ENCODE data around the gene PROX2.

The PROX2 gene

DNA sequence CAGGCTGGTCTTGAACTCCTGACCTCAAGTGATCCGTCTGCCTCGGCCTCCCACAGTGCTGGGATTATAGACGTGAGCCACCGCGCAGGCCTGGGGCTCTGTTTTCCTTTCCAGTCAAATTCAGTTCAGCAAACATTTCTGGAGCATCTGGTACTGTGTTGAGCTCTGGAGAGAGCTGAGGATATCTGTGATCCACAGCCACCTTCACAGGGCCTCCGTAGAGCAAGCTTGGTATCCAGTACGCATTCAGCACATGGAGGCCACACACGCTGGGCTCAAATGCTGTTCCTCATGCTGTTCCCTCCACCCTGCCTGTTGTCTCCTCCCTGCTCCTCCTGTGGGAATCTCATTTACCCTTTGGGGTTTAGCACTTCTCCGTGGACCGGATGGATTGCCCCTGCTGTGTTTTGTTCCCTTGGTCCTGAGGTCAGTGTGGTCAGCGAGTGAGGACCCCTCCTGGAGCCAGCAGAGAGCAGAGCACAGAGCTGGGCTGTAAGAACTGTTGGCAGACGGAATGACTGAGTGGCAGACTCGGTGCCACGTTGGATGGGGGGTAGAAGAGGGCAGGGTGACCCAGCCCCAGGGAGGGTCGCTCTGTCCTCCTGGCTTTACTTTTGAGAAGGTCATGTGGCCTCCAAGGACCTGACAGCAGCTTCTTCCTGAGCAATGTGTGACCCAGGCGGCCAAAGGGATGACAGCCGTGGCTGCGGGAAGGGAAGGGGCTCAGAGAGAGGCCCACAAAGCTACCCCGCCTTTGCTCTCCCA is 46.2 kb upstream of the PROX2 start:
- no peak for DNase-seq (ENCODE audit: low read depth in 1 of 2, low spot score in 1 of 2)
- H3K4me3 ChIP-seq (replicated peaks; ENCODE audit: insufficient read depth, low read length) = peak overlapping the region; percentile 68
- TF ChIP-seq POLR2AphosphoS5 (IDR thresholded peaks at IDR 0.05; ENCODE audit: low read depth) = no peak
- no peak for TF ChIP-seq SPI1 (IDR thresholded peaks at IDR 0.05; ENCODE audit: borderline replicate concordance, low read depth)
- TF ChIP-seq, protein P1, sequence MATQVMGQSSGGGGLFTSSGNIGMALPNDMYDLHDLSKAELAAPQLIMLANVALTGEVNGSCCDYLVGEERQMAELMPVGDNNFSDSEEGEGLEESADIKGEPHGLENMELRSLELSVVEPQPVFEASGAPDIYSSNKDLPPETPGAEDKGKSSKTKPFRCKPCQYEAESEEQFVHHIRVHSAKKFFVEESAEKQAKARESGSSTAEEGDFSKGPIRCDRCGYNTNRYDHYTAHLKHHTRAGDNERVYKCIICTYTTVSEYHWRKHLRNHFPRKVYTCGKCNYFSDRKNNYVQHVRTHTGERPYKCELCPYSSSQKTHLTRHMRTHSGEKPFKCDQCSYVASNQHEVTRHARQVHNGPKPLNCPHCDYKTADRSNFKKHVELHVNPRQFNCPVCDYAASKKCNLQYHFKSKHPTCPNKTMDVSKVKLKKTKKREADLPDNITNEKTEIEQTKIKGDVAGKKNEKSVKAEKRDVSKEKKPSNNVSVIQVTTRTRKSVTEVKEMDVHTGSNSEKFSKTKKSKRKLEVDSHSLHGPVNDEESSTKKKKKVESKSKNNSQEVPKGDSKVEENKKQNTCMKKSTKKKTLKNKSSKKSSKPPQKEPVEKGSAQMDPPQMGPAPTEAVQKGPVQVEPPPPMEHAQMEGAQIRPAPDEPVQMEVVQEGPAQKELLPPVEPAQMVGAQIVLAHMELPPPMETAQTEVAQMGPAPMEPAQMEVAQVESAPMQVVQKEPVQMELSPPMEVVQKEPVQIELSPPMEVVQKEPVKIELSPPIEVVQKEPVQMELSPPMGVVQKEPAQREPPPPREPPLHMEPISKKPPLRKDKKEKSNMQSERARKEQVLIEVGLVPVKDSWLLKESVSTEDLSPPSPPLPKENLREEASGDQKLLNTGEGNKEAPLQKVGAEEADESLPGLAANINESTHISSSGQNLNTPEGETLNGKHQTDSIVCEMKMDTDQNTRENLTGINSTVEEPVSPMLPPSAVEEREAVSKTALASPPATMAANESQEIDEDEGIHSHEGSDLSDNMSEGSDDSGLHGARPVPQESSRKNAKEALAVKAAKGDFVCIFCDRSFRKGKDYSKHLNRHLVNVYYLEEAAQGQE (IDR thresholded peaks at IDR 0.05; ENCODE audit: insufficient replicate concordance, low read depth) = no peak
- TF ChIP-seq, protein P2, sequence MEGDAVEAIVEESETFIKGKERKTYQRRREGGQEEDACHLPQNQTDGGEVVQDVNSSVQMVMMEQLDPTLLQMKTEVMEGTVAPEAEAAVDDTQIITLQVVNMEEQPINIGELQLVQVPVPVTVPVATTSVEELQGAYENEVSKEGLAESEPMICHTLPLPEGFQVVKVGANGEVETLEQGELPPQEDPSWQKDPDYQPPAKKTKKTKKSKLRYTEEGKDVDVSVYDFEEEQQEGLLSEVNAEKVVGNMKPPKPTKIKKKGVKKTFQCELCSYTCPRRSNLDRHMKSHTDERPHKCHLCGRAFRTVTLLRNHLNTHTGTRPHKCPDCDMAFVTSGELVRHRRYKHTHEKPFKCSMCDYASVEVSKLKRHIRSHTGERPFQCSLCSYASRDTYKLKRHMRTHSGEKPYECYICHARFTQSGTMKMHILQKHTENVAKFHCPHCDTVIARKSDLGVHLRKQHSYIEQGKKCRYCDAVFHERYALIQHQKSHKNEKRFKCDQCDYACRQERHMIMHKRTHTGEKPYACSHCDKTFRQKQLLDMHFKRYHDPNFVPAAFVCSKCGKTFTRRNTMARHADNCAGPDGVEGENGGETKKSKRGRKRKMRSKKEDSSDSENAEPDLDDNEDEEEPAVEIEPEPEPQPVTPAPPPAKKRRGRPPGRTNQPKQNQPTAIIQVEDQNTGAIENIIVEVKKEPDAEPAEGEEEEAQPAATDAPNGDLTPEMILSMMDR (IDR thresholded peaks at IDR 0.05; ENCODE audit: insufficient read depth, low read length) = no peak
- TF ChIP-seq GABPA (IDR thresholded peaks at IDR 0.05; ENCODE audit: low read depth) = no peak
- no peaks in the 10 kb centered on the region for H3K27me3 ChIP-seq (ENCODE audit: insufficient read depth, poor library complexity, severe bottlenecking)
- no peak overlapping the region for H3K27ac ChIP-seq (replicated peaks)

DNA sequence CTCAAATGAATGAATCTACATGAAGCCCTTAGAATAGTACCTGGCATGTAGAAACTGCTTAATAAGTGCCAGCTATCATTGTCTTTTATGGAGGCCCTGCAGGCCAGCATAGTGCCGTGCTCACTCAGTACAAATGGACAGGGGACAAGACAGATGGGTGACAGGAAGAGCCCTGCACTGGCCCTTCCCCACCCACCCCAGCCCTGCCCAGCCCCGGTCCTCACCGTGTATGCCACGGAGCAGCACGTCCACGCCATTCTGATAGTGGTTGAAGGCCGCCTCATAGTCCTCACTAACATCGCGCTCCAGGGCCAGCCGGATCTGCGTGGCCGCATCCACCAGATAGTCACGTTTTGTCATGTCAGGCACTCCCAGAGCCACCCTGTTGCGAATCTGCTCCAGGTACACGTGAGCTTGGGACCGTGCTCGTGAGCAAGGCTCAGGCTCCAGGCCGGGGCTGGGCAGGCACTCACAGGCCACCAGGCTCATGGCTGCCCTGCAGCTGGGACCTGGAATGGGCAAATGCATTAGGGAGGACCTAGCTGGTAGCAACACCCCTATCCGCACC is 45.2 kb upstream of the PROX2 start:
- no peak for DNase-seq (ENCODE audit: low read depth in 1 of 2, low spot score in 1 of 2)
- no peaks in the 10 kb centered on the region for H3K27me3 ChIP-seq (ENCODE audit: insufficient read depth, poor library complexity, severe bottlenecking)
- TF ChIP-seq, protein P2 (IDR thresholded peaks at IDR 0.05; ENCODE audit: insufficient read depth, low read length) = no peak
- TF ChIP-seq SPI1 (IDR thresholded peaks at IDR 0.05; ENCODE audit: borderline replicate concordance, low read depth) = no peak
- TF ChIP-seq, protein P1 (IDR thresholded peaks at IDR 0.05; ENCODE audit: insufficient replicate concordance, low read depth) = no peak
- TF ChIP-seq POLR2AphosphoS5 (IDR thresholded peaks at IDR 0.05; ENCODE audit: low read depth) = no peak
- TF ChIP-seq GABPA (IDR thresholded peaks at IDR 0.05; ENCODE audit: low read depth) = no peak
- H3K27ac ChIP-seq (replicated peaks) = no peak overlapping the region
- no peak overlapping the region for H3K4me3 ChIP-seq (replicated peaks; ENCODE audit: insufficient read depth, low read length)

DNA sequence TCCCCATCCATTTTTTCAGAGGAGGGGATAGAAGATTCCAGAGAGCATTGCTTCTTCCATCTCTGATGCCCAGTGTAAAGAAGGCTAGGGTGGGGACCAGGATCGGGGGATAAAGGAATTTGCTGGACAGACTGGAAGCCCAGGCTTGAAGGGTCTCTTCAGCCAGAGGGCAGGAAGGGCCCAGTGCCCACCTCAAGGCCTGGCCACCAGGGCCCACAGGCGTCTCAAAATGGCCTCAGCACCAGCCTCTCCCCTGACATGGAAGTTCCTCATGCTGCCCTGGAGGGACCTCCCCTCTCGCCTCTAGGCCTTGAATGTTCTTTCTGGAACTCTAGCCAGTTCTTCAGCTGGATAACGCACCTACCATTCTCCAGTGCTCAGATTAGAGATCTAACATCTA is 44.3 kb upstream of the PROX2 start:
- TF ChIP-seq, protein P2 (IDR thresholded peaks at IDR 0.05; ENCODE audit: insufficient read depth, low read length) = no peak
- TF ChIP-seq SPI1 (IDR thresholded peaks at IDR 0.05; ENCODE audit: borderline replicate concordance, low read depth) (no peak), GABPA (IDR thresholded peaks at IDR 0.05; ENCODE audit: low read depth) (no peak), POLR2AphosphoS5 (IDR thresholded peaks at IDR 0.05; ENCODE audit: low read depth) (no peak)
- TF ChIP-seq, protein P1 (IDR thresholded peaks at IDR 0.05; ENCODE audit: insufficient replicate concordance, low read depth) = no peak
- no peak overlapping the region for H3K4me3 ChIP-seq (replicated peaks; ENCODE audit: insufficient read depth, low read length)

More for the DNA sequence above, 44.3 kb upstream of the PROX2 start:
- H3K27me3 ChIP-seq (ENCODE audit: insufficient read depth, poor library complexity, severe bottlenecking) = no peaks in the 10 kb centered on the region
- H3K27ac ChIP-seq (replicated peaks) = no peak overlapping the region
- no peak for DNase-seq (ENCODE audit: low read depth in 1 of 2, low spot score in 1 of 2)

Data from HL-60 (cell line).